ENCODE results near the gene EIF4A3. TPM values are rescaled to one million over a fixed set of nuclear protein-coding genes. Genes with fewer than 3 reads are reported as not detected.

Gene EIF4A3
- total and polyA plus RNA-seq, 9 of the 15 experiments (the other 6 are each of a cell fraction or from before 2014, with no cell fraction given) = 62.7 to 171 (median 127) TPM

DNA sequence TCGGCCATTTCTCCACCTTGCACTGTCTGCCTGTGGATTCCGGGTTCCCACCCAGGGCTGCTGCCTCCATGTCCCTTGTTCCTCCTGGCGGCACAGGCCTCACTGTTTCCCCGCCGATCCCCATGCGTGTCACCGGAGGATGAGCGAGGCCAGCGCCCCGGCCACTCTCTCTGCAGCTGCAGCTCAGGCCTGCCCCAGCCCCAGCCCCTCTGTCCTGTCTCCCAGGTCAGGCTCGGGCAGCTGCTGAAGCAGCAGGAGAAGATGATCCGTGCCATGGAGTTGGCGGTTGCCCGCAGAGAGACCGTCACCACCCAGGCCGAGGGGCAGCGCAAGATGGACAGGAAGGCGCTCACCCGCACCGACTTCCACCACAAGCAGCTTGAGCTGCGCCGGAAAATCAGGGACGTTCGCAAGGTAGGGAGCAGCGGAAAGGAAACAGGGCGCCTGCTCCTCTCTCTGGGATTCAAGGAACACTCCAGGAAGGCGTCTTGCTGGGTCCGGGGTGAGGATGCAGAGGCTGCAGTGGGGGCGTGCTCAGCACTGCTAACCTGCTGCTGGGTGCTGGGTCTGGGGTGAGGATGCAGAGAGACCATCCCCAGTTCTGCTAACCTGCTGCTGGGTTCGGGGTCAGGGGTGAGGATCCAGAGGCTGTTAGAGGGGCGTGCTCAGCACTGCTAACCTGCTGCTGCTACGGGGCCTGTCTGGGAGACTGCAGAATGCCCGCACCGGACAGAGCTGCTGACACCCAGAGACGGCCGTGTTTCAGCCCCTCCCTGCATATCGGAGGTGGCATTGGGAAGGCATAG is 51.7 kb downstream of the EIF4A3 start (continued):
- no peak for TF ChIP-seq CEBPG (CRISPR knock-in tag; IDR thresholded peaks at IDR 0.05)
- no peak for TF ChIP-seq CEBPG (tag; conservative IDR thresholded peaks at IDR 0.05 in 1 of 2, IDR thresholded peaks at IDR 0.05 in 1 of 2)
- no peak for TF ChIP-seq ZNF263 (CRISPR knock-in tag; IDR thresholded peaks at IDR 0.05; ENCODE audit: borderline replicate concordance)

DNA sequence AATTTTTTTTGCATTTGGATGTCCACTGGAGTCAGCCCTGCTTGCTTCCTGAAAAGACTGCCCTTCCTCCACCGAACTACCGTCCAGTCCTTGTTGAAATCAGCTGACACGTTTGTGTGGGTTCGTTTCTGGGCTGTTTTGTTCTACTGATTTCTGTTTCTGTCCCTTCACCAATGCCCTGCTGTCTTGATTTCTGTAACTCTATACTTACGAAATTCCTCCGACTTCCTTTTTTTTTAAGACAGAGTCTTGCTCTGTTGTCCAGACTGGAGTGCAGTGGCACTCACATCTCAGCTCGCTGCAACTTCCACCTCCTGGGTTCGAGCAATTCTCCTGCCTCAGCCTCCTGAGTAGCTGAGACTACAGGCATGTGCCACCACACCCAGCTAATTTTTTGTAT is 54.0 kb downstream of the EIF4A3 start:
- in situ Hi-C loops (cut with MboI) = no loop called here

More for the DNA sequence above, 54.0 kb downstream of the EIF4A3 start:
- Histone ChIP-seq H2AFZ (ENCODE audit: low read depth, low read length) (no peak overlapping the region), H3K9me1 (ENCODE audit: control insufficient read depth, insufficient read depth, low read length) (no peaks in the 10 kb centered on the region), H3K36me3 (ENCODE audit: control insufficient read depth, insufficient read depth, low read length) (no peaks in the 10 kb centered on the region), H3K9ac (ENCODE audit: insufficient read depth in 1 of 2, low read depth in 2 of 2, low read length in 2 of 2) (no peak overlapping the region), H3K9me3 (replicated peaks; ENCODE audit: control insufficient read depth, insufficient read depth, low read depth, low read length) (no peaks in the 10 kb centered on the region), H3K79me2 (ENCODE audit: control insufficient read depth, insufficient read depth, low read length) (no peaks in the 10 kb centered on the region), H3K4me3 (no peak overlapping the region), H4K20me1 (replicated peaks; ENCODE audit: control insufficient read depth, insufficient read depth, low read length) (no peaks in the 10 kb centered on the region), H3K27ac (ENCODE audit: extremely low read depth, low read depth, low read length) (no peak overlapping the region), H3K4me2 (ENCODE audit: insufficient read depth, low read length) (no peak overlapping the region), H3K4me1 (replicated peaks in 1 of 2; ENCODE audit: control insufficient read depth in 2 of 2, insufficient read depth in 2 of 2, low read length in 2 of 2) (peaks cover 0 to 22% of the 10 kb centered on the region in 2 experiments; a peak in 2 of 5 replicates), H3K27me3 (ENCODE audit: control insufficient read depth in 2 of 2, insufficient read depth in 2 of 2, low read length in 2 of 2) (peaks cover 33 to 72% of the 10 kb centered on the region in 2 experiments)
- intact Hi-C loops (cut with micrococcal nuclease) = no loop called here
- no peak for TF ChIP-seq YY1 (IDR thresholded peaks at IDR 0.05; ENCODE audit: borderline replicate concordance in 1 of 3, control insufficient read depth in 1 of 3, extremely low read depth in 1 of 3, insufficient read depth in 3 of 3, insufficient read length in 1 of 3, insufficient replicate concordance in 2 of 3, low read depth in 1 of 3, low read length in 2 of 3)
- TF ChIP-seq SPI1 (IDR thresholded peaks at IDR 0.05; ENCODE audit: borderline replicate concordance, low read depth, low read length) = 0 out of 2 replicates have a peak, but pooled peaks have one; percentile 20
- no peak for TF ChIP-seq NCOA4 (IDR thresholded peaks at IDR 0.05; ENCODE audit: partially characterized antibody)
- no peak for TF ChIP-seq ZNF140 (CRISPR knock-in tag; IDR thresholded peaks at IDR 0.05)
- no peak for TF ChIP-seq HDAC6 (IDR thresholded peaks at IDR 0.05; ENCODE audit: low read depth, low read length)
- TF ChIP-seq ATF1 (CRISPR knock-in tag; IDR thresholded peaks at IDR 0.05) = no peak
- TF ChIP-seq ATF1 (tag; IDR thresholded peaks at IDR 0.05) = no peak
- TF ChIP-seq KHSRP (IDR thresholded peaks at IDR 0.05) = no peak
- TF ChIP-seq XRCC3 (IDR thresholded peaks at IDR 0.05) = no peak
- 0 out of 2 replicates have a peak, but pooled peaks have one; percentile 32 for TF ChIP-seq ZNF121 (CRISPR knock-in tag; conservative IDR thresholded peaks at IDR 0.05)
- peak; percentile 49 for FAIRE-seq
- DNase-seq (ENCODE audit: extremely low read depth in 1 of 4, low spot score in 3 of 4) = no peak
- BruUV-seq (replicated peaks) = no TSS peak
- no peak for ATAC-seq
- WGBS (ENCODE audit: insufficient coverage, low coverage, missing lambda C conversion rate) = 5% methylated on average over 8 of the region's 8 CpGs
- ChIA-PET CTCF (ENCODE audit: low intra/inter-chr PET ratio) (no interaction called here), POLR2A (interaction anchor here (0.6 to 1.4 kb wide), 3 partner anchors 9 to 330 kb away, joined by 3 to 6 read pairs (median 3); no protein-coding TSS in a partner anchor)
